A549 (cell line): ENCODE data around the gene SEC14L5. TPM values are rescaled to one million over a fixed set of nuclear protein-coding genes. Genes with fewer than 3 reads are reported as not detected.
A peak's percentile ranks its signal among the peaks of the same experiment; 100 is the strongest.

Experiments used
- ATAC-seq, 2 experiments: fragments of 200-7000 bp in 1 of 2; fragments of >200 bp in 1 of 2; cut with Nextera tagmentation in 1 of 2; cut with Tn5 transposase in 1 of 2; 3 replicates each; pipeline versions ENCODE4 v1.8.0 to v1.9.1; 2018 to 2020; ENCODE audit warnings: mild to moderate bottlenecking in 1 of 2, moderate library complexity in 1 of 2
- CTCF ChIA-PET: fragments of 300-600 bp; sonication (Branson Sonifier 250); formaldehyde crosslinking; extraction: SDS; loops from one replicate; lab custom pipeline; 2021; ENCODE audit warnings: antibody characterized with exemption, inconsistent platforms; lab: Yijun Ruan, JAX
- POLR2A ChIA-PET: fragments of 350-600 bp; formaldehyde crosslinking; extraction: SDS; loops from one replicate; lab custom pipeline; 2021; ENCODE audit warnings: antibody characterized with exemption, inconsistent platforms; lab: Yijun Ruan, JAX
- DNase-seq, 2 experiments: peaks; one replicate each; pipeline versions ENCODE4 v3.0.0 to v3.0.0-alpha.2; 2011 to 2016; ENCODE audit warnings: low read depth in 1 of 2, low spot score in 1 of 2
- FAIRE-seq: peaks from 2 replicates; lab custom pipeline; 2011; peaks lifted over from hg19 to GRCh38; lab: Jason Lieb, UNC
- H3K27ac ChIP-seq, 2 experiments: fragments of >200 bp; sonication (Bioruptor Twin); formaldehyde crosslinking; 3 replicates each; pipeline ENCODE4 v1.5.1; 2016 to 2017
- H3K4me1 ChIP-seq: fragments of >200 bp; sonication (Bioruptor Twin); formaldehyde crosslinking; 3 replicates; pipeline ENCODE4 v1.6.1; 2016
- H3K4me2 ChIP-seq: fragments of >200 bp; sonication (Bioruptor Twin); formaldehyde crosslinking; 3 replicates; pipeline ENCODE4 v1.6.1; 2016
- H3K4me3 ChIP-seq: fragments of >200 bp; sonication (Bioruptor Twin); formaldehyde crosslinking; 3 replicates; pipeline ENCODE4 v1.5.1; 2016
- H3K9me3 ChIP-seq: fragments of >200 bp; sonication (Bioruptor Twin); formaldehyde crosslinking; 3 replicates; pipeline ENCODE4 v1.6.1; 2016
- CHD2 ChIP-seq: fragments of 150-350 bp; IDR thresholded peaks from 2 replicates; pipeline ENCODE4 v1.6.1; 2014; ENCODE audit warnings: low read length; ENCODE audit not compliant: partially characterized antibody
- EHF ChIP-seq: fragments of 250-450 bp; sonication (Bioruptor Pico); IDR thresholded peaks from 2 replicates; pipeline ENCODE4 v1.5.0; 2020; ENCODE audit warnings: mild to moderate bottlenecking
- EHMT2 ChIP-seq: fragments of 200-600 bp; sonication (generic); IDR thresholded peaks from 2 replicates; pipeline ENCODE4 v1.6.1; 2016; ENCODE audit warnings: antibody characterized with exemption, low read depth, mild to moderate bottlenecking, moderate library complexity
- EP300 ChIP-seq, 2 experiments: fragments of >200 bp; sonication (Bioruptor Twin); formaldehyde crosslinking; IDR thresholded peaks; 2 replicates in 1 of 2; 3 replicates in 1 of 2; pipeline ENCODE4 v1.6.1; 2016 to 2017
- ESRRA ChIP-seq: fragments of 150-350 bp; IDR thresholded peaks from 2 replicates; pipeline ENCODE4 v1.6.1; 2014; ENCODE audit warnings: mild to moderate bottlenecking, low read length, borderline replicate concordance
- HOXB13 ChIP-seq: fragments of 250-450 bp; sonication (Bioruptor Pico); IDR thresholded peaks from 2 replicates; pipeline ENCODE4 v1.5.0; 2020; ENCODE audit warnings: low read depth, mild to moderate bottlenecking, moderate library complexity
- JUNB ChIP-seq: fragments of >200 bp; sonication (Bioruptor Twin); formaldehyde crosslinking; IDR thresholded peaks from 2 replicates; pipeline ENCODE4 v1.6.1; 2016
- KDM1A ChIP-seq: fragments of 200-600 bp; sonication (generic); IDR thresholded peaks from 2 replicates; pipeline ENCODE4 v1.6.1; 2016; ENCODE audit warnings: low read depth, mild to moderate bottlenecking
- NFE2L2 ChIP-seq: fragments of 150-350 bp; conservative IDR thresholded peaks from 2 replicates; pipeline ENCODE4 v1.6.1; 2014; ENCODE audit warnings: low read length
- NPAS2 ChIP-seq: fragments of 250-450 bp; sonication (Bioruptor Pico); IDR thresholded peaks from 2 replicates; pipeline ENCODE4 v1.8.0; 2022; ENCODE audit warnings: mild to moderate bottlenecking, moderate library complexity, borderline replicate concordance
- POLR2A ChIP-seq: IDR thresholded peaks from 2 replicates; pipeline ENCODE4 v1.6.1; 2012; ENCODE audit warnings: mild to moderate bottlenecking, low read length
- SMC3 ChIP-seq: fragments of >200 bp; sonication (Bioruptor Twin); formaldehyde crosslinking; IDR thresholded peaks from 3 replicates; pipeline ENCODE4 v1.6.1; 2018; ENCODE audit warnings: inconsistent platforms
- SREBF2 ChIP-seq: fragments of 450-650 bp; IDR thresholded peaks from 2 replicates; pipeline ENCODE4 v1.6.1; 2014; ENCODE audit warnings: mild to moderate bottlenecking, moderate library complexity
- WGBS: methylation state at CpG from one replicate; pipeline ENCODE4 v1.1.6; 2017; ENCODE audit errors: missing lambda C conversion rate; 5-methylcytosine and 5-hydroxymethylcytosine counted together
- polyA plus RNA-seq, 4 experiments: library from polyadenylated mRNA; depleted of rRNA in 3 of 4; stranded (reverse); fragments of >200 nt; fragmentation: RNase III in 1 of 4; extraction: RNeasy Plus Mini Kit Qiagen cat#74134 plus additional on column Dnase treatment in 1 of 4; gene quantifications; 2 replicates in 3 of 4; 3 replicates in 1 of 4; pipeline ENCODE4 v1.2.3, GENCODE V29; 2011 to 2017
- TF ChIP-seq, protein P1 (sequence below): fragments of >200 bp; sonication (Bioruptor Twin); formaldehyde crosslinking; IDR thresholded peaks from 3 replicates; pipeline ENCODE4 v1.6.1; 2016
- TF ChIP-seq, protein P2 (sequence below): fragments of >200 bp; sonication (Bioruptor Twin); formaldehyde crosslinking; IDR thresholded peaks from 3 replicates; pipeline ENCODE4 v1.5.1; 2016
- TF ChIP-seq, protein P3 (sequence below): IDR thresholded peaks from 2 replicates; pipeline ENCODE4 v1.6.1; 2012

Gene SEC14L5
- polyA plus RNA-seq, 2 of the 4 experiments (the other 2 are of a cell fraction), result 0.03 to 0.05 TPM

DNA sequence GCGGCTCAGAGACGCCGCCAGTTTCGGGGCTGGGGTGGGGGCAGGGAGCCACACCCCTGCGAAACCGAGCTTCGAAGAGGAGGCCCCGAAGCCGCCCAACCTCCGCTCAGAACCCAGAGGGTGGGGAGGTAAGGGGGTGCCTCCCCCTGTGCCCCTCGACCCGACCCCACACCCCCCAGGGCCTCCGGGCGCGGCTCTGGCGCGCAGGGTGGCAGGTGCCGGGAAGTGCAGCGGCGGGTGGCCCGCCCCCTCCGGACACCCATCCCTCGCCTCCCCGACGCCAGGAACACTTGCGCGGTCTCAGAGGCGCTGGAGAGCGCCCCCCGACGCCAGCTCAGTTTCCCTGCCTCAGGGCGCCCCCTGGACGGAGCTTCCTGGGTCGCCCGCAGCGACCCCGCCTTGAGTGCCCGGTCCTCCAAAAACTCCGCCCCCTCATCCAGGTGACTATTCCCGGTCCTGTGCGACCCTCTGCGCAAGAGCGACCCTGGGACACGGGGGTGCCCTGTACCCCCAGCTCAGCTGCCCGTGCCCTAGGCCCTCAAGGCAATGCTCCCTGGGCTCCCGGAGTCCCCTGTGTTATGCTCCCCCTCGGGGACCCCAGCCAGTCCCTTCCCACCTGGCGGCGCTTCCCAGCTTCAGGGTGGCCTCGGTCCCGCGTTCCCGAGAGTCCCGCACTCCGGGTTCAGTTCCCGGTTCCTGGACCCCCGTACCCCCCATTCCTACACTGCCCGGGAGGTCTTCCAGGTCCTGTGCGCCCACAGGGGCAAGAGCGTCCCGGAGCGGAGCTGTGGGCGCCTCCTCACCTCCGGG lies 21.7 kb upstream of the SEC14L5 start (continued):
- no peak for TF ChIP-seq ESRRA
- TF ChIP-seq SREBF2, result no peak
- no peak for TF ChIP-seq CHD2
- no peak for TF ChIP-seq NPAS2 (CRISPR knock-in tag)
- no peak for TF ChIP-seq EHF
- no peak for TF ChIP-seq NFE2L2
- no peak for TF ChIP-seq EP300 (IDR thresholded peaks at IDR 0.05)
- TF ChIP-seq, protein P1, sequence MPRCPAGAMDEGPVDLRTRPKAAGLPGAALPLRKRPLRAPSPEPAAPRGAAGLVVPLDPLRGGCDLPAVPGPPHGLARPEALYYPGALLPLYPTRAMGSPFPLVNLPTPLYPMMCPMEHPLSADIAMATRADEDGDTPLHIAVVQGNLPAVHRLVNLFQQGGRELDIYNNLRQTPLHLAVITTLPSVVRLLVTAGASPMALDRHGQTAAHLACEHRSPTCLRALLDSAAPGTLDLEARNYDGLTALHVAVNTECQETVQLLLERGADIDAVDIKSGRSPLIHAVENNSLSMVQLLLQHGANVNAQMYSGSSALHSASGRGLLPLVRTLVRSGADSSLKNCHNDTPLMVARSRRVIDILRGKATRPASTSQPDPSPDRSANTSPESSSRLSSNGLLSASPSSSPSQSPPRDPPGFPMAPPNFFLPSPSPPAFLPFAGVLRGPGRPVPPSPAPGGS, result no peak
- TF ChIP-seq, protein P2, sequence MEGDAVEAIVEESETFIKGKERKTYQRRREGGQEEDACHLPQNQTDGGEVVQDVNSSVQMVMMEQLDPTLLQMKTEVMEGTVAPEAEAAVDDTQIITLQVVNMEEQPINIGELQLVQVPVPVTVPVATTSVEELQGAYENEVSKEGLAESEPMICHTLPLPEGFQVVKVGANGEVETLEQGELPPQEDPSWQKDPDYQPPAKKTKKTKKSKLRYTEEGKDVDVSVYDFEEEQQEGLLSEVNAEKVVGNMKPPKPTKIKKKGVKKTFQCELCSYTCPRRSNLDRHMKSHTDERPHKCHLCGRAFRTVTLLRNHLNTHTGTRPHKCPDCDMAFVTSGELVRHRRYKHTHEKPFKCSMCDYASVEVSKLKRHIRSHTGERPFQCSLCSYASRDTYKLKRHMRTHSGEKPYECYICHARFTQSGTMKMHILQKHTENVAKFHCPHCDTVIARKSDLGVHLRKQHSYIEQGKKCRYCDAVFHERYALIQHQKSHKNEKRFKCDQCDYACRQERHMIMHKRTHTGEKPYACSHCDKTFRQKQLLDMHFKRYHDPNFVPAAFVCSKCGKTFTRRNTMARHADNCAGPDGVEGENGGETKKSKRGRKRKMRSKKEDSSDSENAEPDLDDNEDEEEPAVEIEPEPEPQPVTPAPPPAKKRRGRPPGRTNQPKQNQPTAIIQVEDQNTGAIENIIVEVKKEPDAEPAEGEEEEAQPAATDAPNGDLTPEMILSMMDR, result peak; percentile 37; the same call in 2 of the 3 replicates

DNA sequence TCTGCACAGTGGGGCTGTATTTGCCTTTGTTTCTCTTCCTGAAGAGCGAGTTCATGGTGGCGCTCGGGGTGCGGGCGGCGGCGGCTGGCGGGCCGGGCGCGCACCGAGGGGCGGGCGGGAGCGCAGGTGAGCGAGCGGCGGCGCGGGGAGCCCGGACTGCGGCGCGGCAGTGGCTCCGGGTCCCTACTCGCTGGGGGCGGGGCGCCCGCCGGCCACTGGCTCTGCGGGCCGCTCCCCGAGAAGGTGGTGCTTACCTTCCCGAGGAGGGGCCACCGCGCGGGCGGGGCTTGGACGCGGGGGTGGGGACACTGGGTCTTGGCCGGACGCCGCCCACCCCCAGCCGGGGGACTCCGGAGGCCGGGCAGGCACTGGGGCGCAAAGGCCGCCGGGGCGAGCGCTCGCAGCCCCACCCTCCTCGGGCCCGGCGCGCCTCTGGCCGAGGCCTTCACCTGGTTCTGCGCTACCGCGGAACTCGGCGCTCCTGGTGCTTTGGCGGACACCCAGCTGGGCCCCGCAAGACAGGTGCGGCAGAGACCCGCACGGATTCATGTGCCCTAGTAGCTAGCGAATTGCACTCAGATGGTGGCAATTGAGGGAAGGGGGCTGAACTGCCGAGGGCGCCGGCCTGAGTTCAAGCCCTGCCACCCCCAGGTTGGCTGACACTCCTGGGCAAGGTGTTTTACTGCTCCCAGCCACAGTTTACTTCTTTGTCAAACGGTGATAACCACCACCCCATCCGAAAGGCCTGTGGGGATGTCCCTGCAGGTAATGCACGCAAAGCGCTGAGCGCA lies 20.9 kb upstream of the SEC14L5 start, which contains the start of gene PPL:
TSS of gene PPL (minus strand) at position 158 of the 791 bp plus-strand sequence. CDS start at position 55, 103 bp downstream.
- no peak for TF ChIP-seq NPAS2 (CRISPR knock-in tag)
- TF ChIP-seq POLR2A, result peak; percentile 6; the same call in 1 of the 2 replicates
- no peak for TF ChIP-seq SREBF2
- peak; percentile 8; the same call in 1 of the 3 replicates for TF ChIP-seq SMC3
- no peak for TF ChIP-seq EHMT2
- TF ChIP-seq, protein P3, sequence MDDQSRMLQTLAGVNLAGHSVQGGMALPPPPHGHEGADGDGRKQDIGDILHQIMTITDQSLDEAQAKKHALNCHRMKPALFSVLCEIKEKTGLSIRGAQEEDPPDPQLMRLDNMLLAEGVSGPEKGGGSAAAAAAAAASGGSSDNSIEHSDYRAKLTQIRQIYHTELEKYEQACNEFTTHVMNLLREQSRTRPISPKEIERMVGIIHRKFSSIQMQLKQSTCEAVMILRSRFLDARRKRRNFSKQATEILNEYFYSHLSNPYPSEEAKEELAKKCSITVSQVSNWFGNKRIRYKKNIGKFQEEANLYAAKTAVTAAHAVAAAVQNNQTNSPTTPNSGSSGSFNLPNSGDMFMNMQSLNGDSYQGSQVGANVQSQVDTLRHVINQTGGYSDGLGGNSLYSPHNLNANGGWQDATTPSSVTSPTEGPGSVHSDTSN, result no peak
- no peak for TF ChIP-seq KDM1A
- TF ChIP-seq CHD2, result no peak
- TF ChIP-seq HOXB13 (CRISPR knock-in tag), result no peak
- TF ChIP-seq JUNB, result no peak
- H3K4me2 ChIP-seq, result peak within 1 kb of the TSS; percentile 98
- no peaks in the 10 kb centered on the region for H3K9me3 ChIP-seq
- 76% methylated on average over 9 of the region's 76 CpGs for WGBS
- POLR2A ChIA-PET, result no interaction called here
- H3K4me1 ChIP-seq, result peaks cover 23% of the 10 kb centered on the region
- ATAC-seq (peak; percentile 67 to 71), FAIRE-seq (no peak), DNase-seq (peak in 1 of 2 experiments; percentile 73)
- CTCF ChIA-PET, result interaction anchor here (0.7 to 4.4 kb wide), 13 partner anchors 7 to 111 kb away, joined by 3 to 26 read pairs (median 4); no protein-coding TSS in a partner anchor
- peak within 1 kb of the TSS; percentile 78 for H3K4me3 ChIP-seq
- H3K27ac ChIP-seq, result peak within 1 kb of the TSS; percentile 69 to 89
